IMR-90 (cell line): ENCODE measurements around the gene GTPBP8. TPM values are rescaled to one million over a fixed set of nuclear protein-coding genes. Genes with fewer than 3 reads are reported as not detected.
A peak's percentile ranks its signal among the peaks of the same experiment; 100 is the strongest.

ENCODE experiments used
- ATAC-seq: fragments of 200-7000 bp; cut with Tn5 transposase; 2 replicates; pipeline ENCODE4 v1.9.1; 2020; ENCODE audit warnings: low read depth, mild to moderate bottlenecking, moderate library complexity
- BruUV-seq: library from RNA; stranded (reverse); fragments of 400-500 nt; replicated peaks from 2 replicates; lab custom pipeline; 2021; lab: Mats Ljungman, UMichigan
- CTCF ChIA-PET: fragments of 300-600 bp; formaldehyde crosslinking; extraction: SDS; loops from one replicate; lab custom pipeline; 2021; ENCODE audit warnings: antibody characterized with exemption; lab: Yijun Ruan, JAX
- POLR2A ChIA-PET: fragments of 300-600 bp; sonication (Branson Sonifier 250); formaldehyde crosslinking; loops from one replicate; lab custom pipeline; 2022; ENCODE audit warnings: antibody characterized with exemption; ENCODE audit not compliant: unreplicated experiment; lab: Charles Lee
- DNase-seq: peaks from one replicate; pipeline ENCODE4 v3.0.0; 2013
- H2AFZ ChIP-seq: replicated peaks from 2 replicates; pipeline ENCODE3; 2013; ENCODE audit warnings: low read length, mild to moderate bottlenecking; ENCODE audit not compliant: poor library complexity
- H2AK5ac ChIP-seq: 2 replicates; pipeline ENCODE4 v1.6.1; 2013; ENCODE audit warnings: low read depth, low read length, inconsistent platforms
- H2AK9ac ChIP-seq: replicated peaks from 2 replicates; pipeline ENCODE3; 2013; ENCODE audit warnings: mild to moderate bottlenecking, low read depth, low read length, moderate library complexity; ENCODE audit not compliant: poor library complexity
- H2BK120ac ChIP-seq: 2 replicates; pipeline ENCODE4 v1.6.1; 2013; ENCODE audit warnings: low read depth, low read length, inconsistent platforms
- H2BK15ac ChIP-seq: 3 replicates; pipeline ENCODE4 v1.6.1; 2013; ENCODE audit warnings: low read depth, low read length, inconsistent platforms
- H2BK20ac ChIP-seq: 2 replicates; pipeline ENCODE4 v1.6.1; 2013; ENCODE audit warnings: low read depth, mild to moderate bottlenecking, inconsistent platforms, low read length, moderate library complexity
- H2BK5ac ChIP-seq: 2 replicates; pipeline ENCODE4 v1.6.1; 2013; ENCODE audit warnings: mild to moderate bottlenecking, low read depth, low read length, inconsistent platforms; ENCODE audit not compliant: poor library complexity, severe bottlenecking
- H3K14ac ChIP-seq: replicated peaks from 2 replicates; pipeline ENCODE4 v1.6.1; 2013; ENCODE audit warnings: low read depth, low read length, inconsistent platforms
- H3K18ac ChIP-seq: 2 replicates; pipeline ENCODE4 v1.6.1; 2013; ENCODE audit warnings: low read depth, low read length, control low read depth
- H3K23ac ChIP-seq: 2 replicates; pipeline ENCODE4 v1.6.1; 2013; ENCODE audit warnings: low read depth, low read length, inconsistent platforms
- H3K27ac ChIP-seq: 2 replicates; pipeline ENCODE4 v1.5.1; 2013; ENCODE audit warnings: mild to moderate bottlenecking, control low read depth, low read length; ENCODE audit not compliant: insufficient read depth
- H3K27me3 ChIP-seq: 2 replicates; pipeline ENCODE4 v1.6.1; 2013; ENCODE audit warnings: low read length; ENCODE audit not compliant: control insufficient read depth, insufficient read depth
- H3K36me3 ChIP-seq: 2 replicates; pipeline ENCODE4 v1.6.1; 2013; ENCODE audit warnings: low read length, mixed read lengths; ENCODE audit not compliant: control insufficient read depth, insufficient read depth
- H3K4ac ChIP-seq: 2 replicates; pipeline ENCODE4 v1.6.1; 2013; ENCODE audit warnings: low read depth, low read length, inconsistent platforms
- H3K4me1 ChIP-seq: 2 replicates; pipeline ENCODE4 v1.6.1; 2013; ENCODE audit warnings: low read length, mixed read lengths; ENCODE audit not compliant: control insufficient read depth, insufficient read depth
- H3K4me2 ChIP-seq: 2 replicates; pipeline ENCODE4 v1.6.1; 2013; ENCODE audit warnings: low read depth, mild to moderate bottlenecking, control low read depth, low read length, moderate library complexity
- H3K4me3 ChIP-seq: 2 replicates; pipeline ENCODE4 v1.5.1; 2013; ENCODE audit warnings: low read depth, mild to moderate bottlenecking, control low read depth, low read length, moderate library complexity; ENCODE audit not compliant: insufficient read depth
- H3K56ac ChIP-seq: 2 replicates; pipeline ENCODE4 v1.6.1; 2013; ENCODE audit warnings: low read length, inconsistent platforms; ENCODE audit not compliant: insufficient read depth; ENCODE audit errors: extremely low read depth
- H3K79me1 ChIP-seq, 2 experiments: 2 replicates each; pipeline ENCODE4 v1.6.1; 2013; ENCODE audit warnings: low read length in 2 of 2, inconsistent platforms in 1 of 2, low read depth in 1 of 2
- H3K9ac ChIP-seq: 2 replicates; pipeline ENCODE4 v1.6.1; 2013; ENCODE audit warnings: low read depth, low read length, control low read depth
- H3K9me1 ChIP-seq: 2 replicates; pipeline ENCODE4 v1.6.1; 2013; ENCODE audit warnings: low read length, inconsistent platforms; ENCODE audit not compliant: insufficient read depth
- H3K9me3 ChIP-seq: 2 replicates; pipeline ENCODE4 v1.6.1; 2013; ENCODE audit warnings: low read length; ENCODE audit not compliant: control insufficient read depth, insufficient read depth
- H4K20me1 ChIP-seq: 2 replicates; pipeline ENCODE4 v1.6.1; 2013; ENCODE audit warnings: low read length, inconsistent platforms; ENCODE audit not compliant: insufficient read depth
- H4K5ac ChIP-seq: 2 replicates; pipeline ENCODE4 v1.6.1; 2013; ENCODE audit warnings: mild to moderate bottlenecking, low read depth, low read length, control low read depth
- H4K8ac ChIP-seq, 2 experiments: 2 replicates each; pipeline ENCODE4 v1.6.1; 2013; ENCODE audit warnings: low read depth in 2 of 2, low read length in 2 of 2, control low read depth in 1 of 2, inconsistent platforms in 1 of 2
- H4K91ac ChIP-seq: 2 replicates; pipeline ENCODE4 v1.6.1; 2013; ENCODE audit warnings: low read depth, low read length, inconsistent platforms; ENCODE audit not compliant: insufficient read depth
- MAZ ChIP-seq: IDR thresholded peaks from 2 replicates; pipeline ENCODE4 v1.6.1; 2012; ENCODE audit warnings: low read depth, mild to moderate bottlenecking, low read length, improper control_type of control experiment, moderate library complexity, borderline replicate concordance
- WGBS, 2 experiments: methylation state at CpG; one replicate each; pipeline versions ENCODE4 v1.1.5 to v1.1.7; 2013; ENCODE audit warnings: missing lambda C conversion rate in 2 of 2; ENCODE audit not compliant: insufficient read length in 1 of 2; ENCODE audit errors: extremely low coverage in 2 of 2; 5-methylcytosine and 5-hydroxymethylcytosine counted together
- dilution Hi-C: fragments of 300-500 bp; cut with HindIII; formaldehyde crosslinking; loops from one replicate; pipeline ENCODE4 v1.14.3; 2018; ENCODE audit warnings: low sequenced_read_pairs; ENCODE audit not compliant: unreplicated experiment
- in situ Hi-C: fragments of 300-500 bp; cut with MboI; formaldehyde crosslinking; loops from 3 replicates; pipeline ENCODE4 v1.14.3; 2019; ENCODE audit warnings: low sequenced_read_pairs, inconsistent platforms, mixed read lengths
- intact Hi-C: fragments of 100-400 bp; cut with micrococcal nuclease; formaldehyde crosslinking; loops from 2 replicates; pipeline ENCODE4 v1.10.0; 2022
- polyA plus RNA-seq, 3 experiments: library from polyadenylated mRNA; depleted of rRNA; stranded (reverse); fragments of >200 nt; gene quantifications; 2 replicates each; pipeline ENCODE4 v1.2.3, GENCODE V29; 2012; ENCODE audit warnings: low replicate concordance in 1 of 3
- total RNA-seq: library from RNA; depleted of rRNA; stranded (reverse); fragments of >200 nt; gene quantifications from 2 replicates; pipeline ENCODE4 v1.2.3, GENCODE V29; 2012

The GTPBP8 gene
- total and polyA plus RNA-seq, 2 of the 4 experiments (the other 2 are of a cell fraction): 15.4 to 23.9 TPM

- H4K8ac ChIP-seq: no peak within 1 kb of the TSS
- peaks cover 4% of the 10 kb centered on the region; the same call in 1 of the 2 replicates for H3K9me1 ChIP-seq
- intact Hi-C loops: no loop called here
- no peak within 1 kb of the TSS for H3K4me2 ChIP-seq
- H3K9me3 ChIP-seq: no peaks in the 10 kb centered on the region
- in situ Hi-C loops: loop anchor here (25.0 kb wide), 1 partner anchor 663 kb away; no protein-coding TSS in a partner anchor
- no peak within 1 kb of the TSS for H2BK20ac ChIP-seq
- no peak within 1 kb of the TSS for H2AK5ac ChIP-seq
- no peak within 1 kb of the TSS for H2BK5ac ChIP-seq
- ChIA-PET CTCF (no interaction called here), POLR2A (no interaction called here)
- no peak within 1 kb of the TSS for H3K9ac ChIP-seq
- dilution Hi-C loops: loop anchor here (25.0 kb wide), 1 partner anchor 388 kb away; no protein-coding TSS in a partner anchor
- no peak within 1 kb of the TSS for H2BK120ac ChIP-seq
- no peak for ATAC-seq
- no peak within 1 kb of the TSS for H3K56ac ChIP-seq
- H2AK9ac ChIP-seq: no peak within 1 kb of the TSS
- H3K27ac ChIP-seq: no peak within 1 kb of the TSS
- no peaks in the 10 kb centered on the region for H3K36me3 ChIP-seq
- no peaks in the 10 kb centered on the region for H4K20me1 ChIP-seq
- peak within 1 kb of the TSS; percentile 21 for H3K14ac ChIP-seq
- no peak within 1 kb of the TSS for H3K23ac ChIP-seq
- H2BK15ac ChIP-seq: no peak within 1 kb of the TSS
- H3K18ac ChIP-seq: no peak within 1 kb of the TSS
- no peak for TF ChIP-seq MAZ
- 71% methylated on average over 1 of the region's 5 CpGs; no CpG with 5 or more reads in 1 of the 2 experiments for WGBS, 2 experiments
- no peak within 1 kb of the TSS for H3K4ac ChIP-seq
- DNase-seq: no peak
- H2AFZ ChIP-seq: no peak within 1 kb of the TSS
- no TSS peak for BruUV-seq
- no peak within 1 kb of the TSS for H4K91ac ChIP-seq
- H3K4me3 ChIP-seq: no peak within 1 kb of the TSS
- no peak within 1 kb of the TSS for H4K5ac ChIP-seq
- H3K4me1 ChIP-seq: peaks cover under 1% of the 10 kb centered on the region
- no peaks in the 10 kb centered on the region for H3K79me1 ChIP-seq
- H3K27me3 ChIP-seq: peaks cover 6% of the 10 kb centered on the region
Measured at GRCh38 chr3:112974894-112975293, 15.9 kb upstream of the GTPBP8 start, which contains the start of gene CD200R1. Gene CD200R1, minus strand, starts transcription at chr3:112975103. Its CDS starts 246 bp downstream, at chr3:112974857.
